OCI-LY7 (cell line): Measurements from ENCODE around the gene SGSM1. TPM values are rescaled to one million over a fixed set of nuclear protein-coding genes. Genes with fewer than 3 reads are reported as not detected.

ENCODE experiments used
- BruUV-seq: library from RNA; stranded (reverse); fragments of 400-500 nt; replicated peaks from 2 replicates; lab custom pipeline; 2021; lab: Mats Ljungman, UMichigan
- CTCF ChIA-PET: fragments of 300-600 bp; sonication (Branson Sonifier 250); formaldehyde crosslinking; loops from one replicate; lab custom pipeline; 2022; ENCODE audit warnings: antibody characterized with exemption; ENCODE audit not compliant: unreplicated experiment; lab: Charles Lee
- POLR2A ChIA-PET: fragments of 300-600 bp; sonication (Branson Sonifier 250); formaldehyde crosslinking; loops from one replicate; lab custom pipeline; 2022; ENCODE audit warnings: antibody characterized with exemption; lab: Charles Lee
- DNase-seq: peaks from one replicate; pipeline ENCODE4 v3.0.0-alpha.2; 2015; ENCODE audit warnings: low spot score
- H2AFZ ChIP-seq: fragments of 200-600 bp; sonication (generic), shearing (Covaris generic); 2 replicates; pipeline ENCODE4 v1.6.1; 2014; ENCODE audit warnings: mild to moderate bottlenecking, antibody characterized with exemption, low read length, moderate library complexity
- H3K27ac ChIP-seq: fragments of 200-600 bp; sonication (generic); 2 replicates; pipeline ENCODE4 v1.5.1; 2014; ENCODE audit warnings: mixed run types, low read depth, mild to moderate bottlenecking, moderate library complexity, low read length, inconsistent platforms; ENCODE audit not compliant: poor library complexity, severe bottlenecking
- H3K36me3 ChIP-seq: fragments of 200-600 bp; sonication (generic); 2 replicates; pipeline ENCODE4 v1.6.1; 2014; ENCODE audit warnings: mild to moderate bottlenecking, antibody characterized with exemption, low read length, moderate library complexity, mixed read lengths; ENCODE audit not compliant: insufficient read depth
- H3K4me1 ChIP-seq: fragments of 200-600 bp; sonication (generic); 2 replicates; pipeline ENCODE4 v1.5.1; 2014; ENCODE audit warnings: mild to moderate bottlenecking, low read length; ENCODE audit not compliant: insufficient read depth, poor library complexity, severe bottlenecking
- H3K4me2 ChIP-seq: fragments of 200-600 bp; sonication (generic); 2 replicates; pipeline ENCODE4 v1.6.1; 2014; ENCODE audit warnings: mild to moderate bottlenecking, low read length
- H3K4me3 ChIP-seq: fragments of 200-600 bp; sonication (generic); 2 replicates; pipeline ENCODE4 v1.5.1; 2014; ENCODE audit warnings: mild to moderate bottlenecking, low read depth, low read length; ENCODE audit not compliant: poor library complexity, severe bottlenecking
- H3K79me2 ChIP-seq: fragments of 200-600 bp; sonication (generic); 2 replicates; pipeline ENCODE4 v1.6.1; 2016; ENCODE audit warnings: low read depth, mild to moderate bottlenecking, low read length, moderate library complexity, mixed read lengths; ENCODE audit not compliant: insufficient read depth
- H3K9me2 ChIP-seq: fragments of 200-600 bp; sonication (generic); 2 replicates; pipeline ENCODE4 v1.6.1; 2016; ENCODE audit warnings: mild to moderate bottlenecking, low read length, mixed read lengths; ENCODE audit not compliant: insufficient read depth
- H3K9me3 ChIP-seq: fragments of 200-600 bp; sonication (generic); 2 replicates; pipeline ENCODE4 v1.6.1; 2014; ENCODE audit warnings: mild to moderate bottlenecking, mixed run types, low read length, mixed read lengths
- H4K20me1 ChIP-seq: fragments of 200-600 bp; sonication (generic); 2 replicates; pipeline ENCODE4 v1.6.1; 2014; ENCODE audit warnings: mild to moderate bottlenecking, antibody characterized with exemption, low read length, moderate library complexity, mixed read lengths; ENCODE audit not compliant: insufficient read depth
- CTCF ChIP-seq: fragments of 200-600 bp; sonication (generic); conservative IDR thresholded peaks from 2 replicates; pipeline ENCODE4 v1.5.1; 2014; ENCODE audit warnings: mild to moderate bottlenecking, antibody characterized with exemption, low read length, moderate library complexity, mixed read lengths
- EZH2phosphoT487 ChIP-seq: fragments of 200-600 bp; sonication (generic); IDR thresholded peaks from 2 replicates; pipeline ENCODE4 v1.6.1; 2018; ENCODE audit warnings: low read depth, borderline replicate concordance, mild to moderate bottlenecking, mixed run types, antibody characterized with exemption, low read length, moderate library complexity, mixed read lengths
- intact Hi-C: fragments of 100-400 bp; cut with micrococcal nuclease; formaldehyde crosslinking; loops from one replicate; pipeline ENCODE4 v1.10.0; 2022; ENCODE audit not compliant: unreplicated experiment
- total RNA-seq, 2 experiments: library from RNA; depleted of rRNA in 1 of 2; stranded (reverse); fragments of >200 nt in 1 of 2; shearing (Covaris generic) in 1 of 2; gene quantifications; 2 replicates each; pipeline ENCODE4 v1.2.3, GENCODE V29; 2014 to 2022

SGSM1 gene
- total RNA-seq, 2 experiments from 2014 or later, result not detected

- H3K4me2 ChIP-seq, result no peak overlapping the region
- H4K20me1 ChIP-seq, result no peaks in the 10 kb centered on the region
- CTCF ChIA-PET, result no interaction called here
Measured at GRCh38 chr22:24975125-24975640, 169.2 kb downstream of the SGSM1 start.

GRCh38 chr22:24975813-24976341 lies 169.9 kb downstream of the SGSM1 start:
- no peak for TF ChIP-seq CTCF
- TF ChIP-seq EZH2phosphoT487, result no peak
- no peak overlapping the region for H3K4me3 ChIP-seq
- BruUV-seq, result no TSS peak
- intact Hi-C loops, result no loop called here
- no peaks in the 10 kb centered on the region for H3K79me2 ChIP-seq
- H4K20me1 ChIP-seq, result no peaks in the 10 kb centered on the region
- no peak for DNase-seq
- no peaks in the 10 kb centered on the region for H3K36me3 ChIP-seq
- no peak overlapping the region for H3K4me2 ChIP-seq
- no peaks in the 10 kb centered on the region for H3K4me1 ChIP-seq
- no peak overlapping the region for H2AFZ ChIP-seq
- ChIA-PET CTCF (no interaction called here), POLR2A (no interaction called here)
- no peaks in the 10 kb centered on the region for H3K9me2 ChIP-seq
- no peaks in the 10 kb centered on the region for H3K9me3 ChIP-seq
- no peak overlapping the region for H3K27ac ChIP-seq

More at GRCh38 chr22:24975125-24975640, 169.2 kb downstream of the SGSM1 start:
- intact Hi-C loops, result no loop called here
- POLR2A ChIA-PET, result no interaction called here
- H3K9me3 ChIP-seq, result no peaks in the 10 kb centered on the region
- no peak for DNase-seq
- no peak for TF ChIP-seq CTCF
- no peak for TF ChIP-seq EZH2phosphoT487
- no TSS peak for BruUV-seq
- H3K4me3 ChIP-seq, result no peak overlapping the region
- no peaks in the 10 kb centered on the region for H3K9me2 ChIP-seq
- H3K4me1 ChIP-seq, result no peaks in the 10 kb centered on the region
- H2AFZ ChIP-seq, result no peak overlapping the region
- H3K79me2 ChIP-seq, result no peaks in the 10 kb centered on the region
- no peak overlapping the region for H3K27ac ChIP-seq
- no peaks in the 10 kb centered on the region for H3K36me3 ChIP-seq

- no peak for DNase-seq
- Histone ChIP-seq H3K36me3 (no peaks in the 10 kb centered on the region), H3K4me3 (no peak overlapping the region), H3K9me3 (no peaks in the 10 kb centered on the region), H2AFZ (no peak overlapping the region), H3K27ac (no peak overlapping the region), H3K4me1 (no peaks in the 10 kb centered on the region), H3K9me2 (no peaks in the 10 kb centered on the region), H4K20me1 (no peaks in the 10 kb centered on the region), H3K79me2 (no peaks in the 10 kb centered on the region), H3K4me2 (no peak overlapping the region)
- POLR2A ChIA-PET, result no interaction called here
- intact Hi-C loops, result no loop called here
- TF ChIP-seq EZH2phosphoT487 (no peak), CTCF (no peak)
- no TSS peak for BruUV-seq
- CTCF ChIA-PET, result no interaction called here
Measured at GRCh38 chr22:24976442-24977218, 170.6 kb downstream of the SGSM1 start.
